Stimulated activated CD4-positive, alpha-beta T cell treated with anti-CD3 and anti-CD28 coated beads, Interleukin-4, amount 100 ng/mL, for 24 hours (primary cell): ENCODE measurements around the gene INHBA.

Experiments
- DNase-seq: peaks from one replicate; pipeline ENCODE4 v3.0.0-alpha.2; 2020

The INHBA gene

DNA sequence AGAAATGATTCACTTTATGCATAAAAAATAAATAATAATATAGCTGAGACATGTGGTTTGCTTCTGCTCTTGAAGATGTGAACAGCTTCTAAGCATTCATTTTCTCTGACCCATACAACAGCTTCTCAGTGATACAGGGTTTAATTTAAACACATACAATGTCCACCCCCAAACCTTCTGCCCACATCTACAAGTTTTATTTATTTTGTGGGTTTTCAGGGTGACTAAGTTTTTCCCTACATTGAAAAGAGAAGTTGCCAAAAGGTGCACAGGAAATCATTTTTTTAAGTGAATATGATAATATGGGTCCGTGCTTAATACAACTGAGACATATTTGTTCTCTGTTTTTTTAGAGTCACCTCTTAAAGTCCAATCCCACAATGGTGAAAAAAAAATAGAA is 17.2 kb downstream of the INHBA start:
- DNase-seq, result no peak

DNA sequence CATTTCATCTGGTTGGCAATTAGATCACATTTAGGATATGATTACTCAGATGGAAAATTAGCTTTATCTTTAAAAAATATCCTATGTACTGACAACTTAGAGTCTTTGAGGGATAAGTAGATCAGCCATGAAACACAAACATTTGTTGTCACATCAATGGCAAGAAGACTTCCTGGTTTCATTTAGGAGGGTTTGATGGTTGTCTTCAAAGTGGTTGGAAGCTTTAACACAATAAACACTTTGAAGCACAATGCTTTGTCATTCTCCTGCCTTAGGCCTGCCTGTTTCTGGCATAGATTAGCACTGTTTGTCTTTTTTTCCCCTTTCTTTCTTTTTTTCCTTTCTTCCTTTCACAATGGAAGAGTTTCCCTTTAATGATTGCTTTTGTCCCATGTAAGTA is 20.5 kb downstream of the INHBA start:
- DNase-seq, result no peak

DNA sequence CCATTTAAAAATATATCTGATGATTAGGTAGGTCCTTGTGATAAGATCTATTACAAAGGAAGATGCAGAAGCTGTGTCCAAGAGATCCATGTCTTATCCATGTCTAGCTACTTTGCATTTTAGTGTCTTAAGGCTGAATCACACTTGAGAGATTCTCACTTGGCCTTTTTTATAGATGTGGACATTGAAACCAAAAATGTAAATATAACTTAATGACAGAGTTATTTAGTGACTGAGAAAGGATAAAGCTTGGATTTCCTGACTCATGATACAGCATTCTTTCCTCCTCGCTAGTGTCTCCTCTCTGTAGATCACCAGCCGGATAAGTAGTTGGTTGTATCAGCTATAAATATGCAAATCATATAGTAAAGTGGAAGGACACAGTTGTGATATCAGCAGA is 23.3 kb downstream of the INHBA start:
- DNase-seq, result no peak

DNA sequence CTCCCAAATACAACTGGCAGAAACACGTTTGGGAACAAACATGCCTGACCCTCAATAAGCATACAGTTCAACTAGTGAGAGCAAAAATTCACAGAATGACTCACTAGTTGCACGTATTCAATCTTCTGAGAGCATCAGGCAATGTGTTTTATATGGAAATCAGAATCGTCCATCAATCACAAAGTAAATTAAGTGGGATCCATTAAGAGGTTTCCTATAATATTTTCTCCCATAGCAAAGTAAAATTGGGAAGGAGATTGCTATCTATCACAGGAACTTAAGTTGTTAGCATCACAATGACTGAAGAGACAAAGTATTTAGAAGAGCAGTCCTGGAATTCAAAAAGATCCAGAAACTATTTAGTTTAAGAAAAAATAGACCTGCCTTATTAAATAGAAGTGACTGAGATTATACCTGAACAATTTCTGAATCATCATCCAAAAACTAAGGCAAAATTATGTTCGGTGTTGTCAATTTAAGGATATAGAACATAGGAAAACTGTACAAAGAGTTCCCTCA is 28.3 kb downstream of the INHBA start:
- DNase-seq, result no peak

DNA sequence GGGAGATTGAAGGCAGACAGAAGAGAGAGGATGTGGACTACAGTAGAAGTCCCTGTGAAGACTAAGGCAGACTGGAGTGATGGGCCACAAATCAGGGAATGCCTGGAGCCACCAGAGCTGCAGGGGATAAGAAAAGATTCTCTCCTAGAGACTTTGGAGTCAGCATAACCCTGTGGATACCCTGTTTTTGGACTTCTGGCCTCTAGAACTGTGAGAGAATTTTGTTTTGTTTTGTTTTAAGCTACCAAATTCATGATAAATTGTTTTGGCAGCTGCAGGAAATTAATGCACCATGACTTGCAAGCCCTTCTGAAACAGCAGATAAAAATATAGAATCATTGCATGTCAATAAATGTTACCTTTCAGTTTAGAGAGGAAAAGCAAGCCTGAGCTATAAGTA is 41.3 kb downstream of the INHBA start:
- no peak for DNase-seq

DNA sequence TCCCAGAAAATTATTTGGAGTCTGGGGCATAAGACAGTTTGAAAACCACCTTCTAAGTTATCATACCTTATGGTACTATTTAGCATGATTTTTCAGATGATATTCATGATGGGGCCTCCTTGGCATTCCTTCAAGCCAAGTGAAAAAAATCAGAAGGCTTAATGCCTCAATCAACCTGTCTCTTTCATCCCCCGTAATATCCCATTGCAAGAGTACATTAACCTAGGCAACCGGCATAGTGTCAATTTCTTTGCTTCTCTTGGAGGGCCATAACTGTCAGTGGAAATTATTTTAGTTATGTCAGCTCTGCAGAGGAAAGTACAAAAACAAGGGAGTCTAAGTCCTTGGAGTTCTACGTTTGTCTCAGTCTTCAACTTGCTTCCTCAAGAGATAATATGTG is 43.4 kb downstream of the INHBA start:
- DNase-seq, result no peak

DNA sequence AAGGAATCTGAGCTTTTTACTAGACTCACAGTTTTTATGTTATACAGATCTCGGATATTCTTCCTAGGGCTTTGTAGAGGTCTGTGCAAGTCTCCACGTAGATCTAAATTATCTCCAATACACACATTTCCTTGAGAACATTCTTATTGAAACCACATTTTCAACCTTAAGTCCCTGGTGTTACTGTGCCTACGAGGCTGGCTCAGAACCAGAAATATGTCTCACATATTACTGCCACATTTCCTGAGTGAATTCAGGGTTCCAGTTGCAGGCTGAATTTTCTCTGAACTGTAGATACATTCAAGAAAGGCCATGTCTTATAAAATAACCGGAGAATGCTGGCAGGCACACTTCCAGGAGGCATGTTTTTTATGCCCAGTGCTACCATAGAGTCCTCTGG is 46.5 kb downstream of the INHBA start:
- no peak for DNase-seq

DNA sequence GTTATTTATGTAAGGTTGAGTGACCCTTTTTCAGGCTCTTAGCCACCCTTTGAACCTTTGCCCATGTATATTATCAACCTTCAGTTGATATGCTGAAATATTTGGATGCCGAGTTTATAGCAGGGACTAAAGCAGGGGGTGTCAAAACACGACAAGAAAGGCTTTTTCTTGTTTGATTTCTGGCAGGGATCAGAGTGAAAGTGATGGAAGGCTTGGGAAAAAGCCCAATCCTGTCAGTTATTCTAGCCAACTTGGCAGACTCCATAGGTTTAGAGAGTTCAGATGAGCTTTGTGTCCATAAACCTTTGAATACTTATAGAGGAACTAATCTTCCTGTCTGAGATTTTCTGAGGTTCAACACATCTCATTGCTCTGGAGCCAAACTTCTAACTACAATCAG is 47.5 kb downstream of the INHBA start:
- no peak for DNase-seq

DNA sequence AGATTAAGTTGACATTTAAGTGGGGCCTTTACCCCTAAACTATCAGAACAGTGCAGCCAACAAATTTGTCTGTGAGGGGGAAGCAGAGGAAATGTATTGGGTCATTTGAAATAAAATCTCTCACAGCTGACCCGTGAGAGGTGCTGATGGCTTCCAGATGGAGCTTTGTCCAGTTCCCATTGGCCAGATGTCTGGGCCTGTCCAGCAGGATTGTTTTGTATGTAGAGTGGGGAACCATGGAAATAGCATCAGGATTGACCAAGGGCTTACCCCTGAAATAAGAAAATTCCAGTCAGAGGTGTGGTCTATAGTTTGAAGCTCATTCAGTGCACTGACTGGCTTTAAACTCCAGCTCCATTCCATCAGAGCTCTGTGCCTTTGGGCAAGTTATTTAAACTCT is 50.6 kb downstream of the INHBA start:
- DNase-seq, result no peak

DNA sequence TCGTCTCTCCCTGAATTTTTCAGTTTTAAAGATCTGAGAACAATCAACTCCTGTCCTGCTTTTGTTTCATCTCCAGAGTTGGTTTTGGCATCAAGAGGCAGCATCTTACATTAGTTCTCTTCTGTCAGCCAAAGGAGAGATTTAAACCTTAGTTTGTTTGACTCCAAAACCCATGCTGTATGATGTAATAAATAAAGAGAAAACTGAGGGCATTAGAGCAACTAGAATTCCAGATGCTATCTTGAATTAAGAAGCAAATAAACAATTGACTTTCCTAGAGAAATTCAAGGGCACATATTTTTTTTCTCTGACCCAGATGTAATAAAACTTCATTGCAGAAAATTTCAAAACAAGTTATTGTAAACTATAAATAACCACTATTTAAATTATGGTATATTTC is 54.4 kb downstream of the INHBA start:
- DNase-seq, result no peak

DNA sequence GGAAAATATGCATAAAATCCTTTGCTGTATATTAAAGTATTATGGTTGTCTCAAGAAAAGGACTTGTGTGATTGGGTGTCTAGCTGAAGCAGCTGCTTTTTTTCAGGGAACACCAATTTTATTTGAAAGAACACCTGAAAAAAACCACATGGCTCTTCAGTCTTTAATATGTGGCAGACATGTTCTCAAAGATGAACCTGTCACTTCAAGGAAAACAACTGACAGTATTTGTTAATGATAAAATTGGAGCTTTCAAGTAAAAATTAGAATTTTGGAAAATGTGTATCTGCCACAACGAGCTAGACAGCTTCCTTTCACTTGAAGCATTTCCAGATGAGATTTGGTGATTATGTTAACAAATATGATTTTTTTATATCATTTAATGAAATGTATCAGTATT is 59.3 kb downstream of the INHBA start:
- no peak for DNase-seq

DNA sequence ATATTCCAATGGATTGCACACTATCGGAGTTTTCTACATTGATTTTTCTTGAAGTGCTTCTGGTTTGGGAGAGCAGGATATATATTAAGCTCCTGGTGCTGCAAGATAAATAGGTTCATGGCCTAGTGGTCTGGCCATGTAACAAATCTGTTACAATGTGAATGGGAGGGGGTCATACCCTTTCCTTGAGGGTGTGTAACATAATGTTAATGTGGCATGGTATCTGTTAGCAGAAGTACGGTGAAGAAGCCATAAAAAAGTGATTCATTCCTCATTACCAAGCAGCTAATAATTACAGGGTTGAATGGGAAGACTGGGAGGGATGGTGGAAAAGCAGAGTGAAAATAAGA is 61.2 kb downstream of the INHBA start:
- DNase-seq, result no peak

DNA sequence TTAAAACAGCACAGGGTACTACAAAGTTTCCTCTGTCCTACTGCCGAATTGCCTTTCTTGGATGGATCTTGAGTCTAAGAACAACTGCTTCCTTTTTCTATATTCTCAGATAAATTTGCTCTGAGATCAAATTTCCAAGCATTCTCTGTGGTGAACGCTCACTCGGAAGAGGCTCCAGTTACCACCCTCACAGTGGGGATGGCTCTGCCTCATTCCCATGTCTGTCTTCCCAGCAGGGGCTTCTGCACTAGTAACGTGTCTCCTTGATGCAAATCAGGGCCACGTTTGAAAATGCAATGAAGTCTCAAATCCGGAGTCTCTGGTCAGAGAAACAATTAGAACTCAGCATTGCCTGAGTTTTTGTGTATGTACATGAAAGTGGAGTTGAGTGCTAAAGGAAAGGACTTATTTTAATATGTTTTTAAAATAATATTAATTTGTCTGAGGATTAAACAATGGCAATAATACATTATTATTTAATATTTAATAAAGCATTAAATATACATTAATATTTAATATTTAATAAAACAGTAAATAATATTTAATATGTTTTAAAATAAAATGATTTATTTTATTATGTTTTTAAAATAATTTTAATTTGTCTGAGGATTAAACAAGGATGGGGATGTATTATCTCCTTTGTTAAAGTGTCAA is 61.8 kb downstream of the INHBA start:
- no peak for DNase-seq

DNA sequence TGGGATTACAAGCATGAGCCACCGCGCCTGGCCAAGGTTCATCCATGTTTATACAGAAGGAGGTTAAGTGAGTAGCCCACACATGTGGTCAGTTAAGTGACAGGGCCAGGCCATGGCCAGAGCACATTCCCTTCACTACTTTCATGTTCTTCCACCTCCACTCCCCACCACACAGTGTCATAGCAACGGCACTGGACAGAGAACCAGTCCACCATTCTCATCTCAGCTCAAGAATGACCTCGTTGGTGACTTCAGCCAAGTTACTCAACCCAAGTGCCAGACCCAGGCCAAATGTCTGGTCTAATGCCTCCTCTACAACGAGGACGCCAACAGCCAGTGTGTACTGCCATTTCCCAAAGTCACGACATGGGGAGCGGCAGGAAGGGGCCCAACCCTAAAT is 62.4 kb downstream of the INHBA start:
- DNase-seq, result no peak

DNA sequence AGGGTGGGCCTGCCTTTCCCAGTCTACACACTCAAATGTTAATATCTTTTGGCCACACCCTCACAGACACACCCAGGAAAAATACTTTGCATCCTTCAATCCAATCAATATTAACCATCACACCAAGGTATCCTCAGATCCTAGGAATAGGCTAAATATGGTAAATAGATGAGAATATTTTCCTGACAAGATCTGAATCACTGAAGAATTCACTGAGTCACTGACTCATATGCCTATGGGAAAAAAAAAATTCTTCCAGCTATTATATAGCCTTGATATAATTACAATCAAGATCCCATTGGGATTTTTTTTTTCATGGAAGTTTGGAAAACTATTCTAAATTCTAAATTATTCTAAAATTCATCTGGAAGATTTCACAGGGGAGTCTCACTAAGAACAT is 65.8 kb downstream of the INHBA start:
- no peak for DNase-seq
